Adrenal gland (tissue), 5 donors: Measurements from ENCODE around the gene SYMPK.
A peak's percentile ranks its signal among the peaks of the same experiment; 100 is the strongest.

Source experiments
- CTCF ChIP-seq, 6 experiments: fragments of 450-650 bp in 4 of 6; fragments of 200-600 bp in 2 of 6; sonication (generic) in 1 of 6; IDR thresholded peaks; 1 replicate in 5 of 6; 2 replicates in 1 of 6; pipeline versions ENCODE4 v1.5.1 to v1.8.0; 2016 to 2021; ENCODE audit warnings: antibody characterized with exemption in 6 of 6, mild to moderate bottlenecking in 2 of 6, moderate library complexity in 1 of 6
- POLR2A ChIP-seq, 2 donors: fragments of 450-650 bp; IDR thresholded peaks; one replicate each; pipeline ENCODE4 v1.6.1; 2017; ENCODE audit warnings: antibody characterized with exemption in 2 of 2, mild to moderate bottlenecking in 2 of 2, moderate library complexity in 1 of 2
- donor health status: DM: no; HTN: no; CAD: no.

GRCh38 chr19:45883586-45883880 lies 20.6 kb upstream of the SYMPK start:
- TF ChIP-seq CTCF (IDR thresholded peaks at IDR 0.05) (peak in 2 of 6 experiments; percentile 7 to 42), POLR2A (IDR thresholded peaks at IDR 0.05) (no peak)
